Stomach (tissue), 9 donors: ENCODE results near the gene ADGRL3. TPM values are rescaled to one million over a fixed set of nuclear protein-coding genes. Genes with fewer than 3 reads are reported as not detected.

Experiments
- DNase-seq, 2 donors: peaks; one replicate each; pipeline versions ENCODE4 v3.0.0 to v3.0.0-alpha.2; 2013 to 2019
- H3K27ac ChIP-seq, 5 donors: fragments of 200-600 bp in 4 of 5; sonication (generic) in 4 of 5; one replicate each; pipeline ENCODE4 v1.5.1; 2013 to 2019; ENCODE audit warnings: mild to moderate bottlenecking in 1 of 5, moderate library complexity in 1 of 5
- H3K27me3 ChIP-seq, 3 donors: fragments of 200-600 bp; sonication (generic); one replicate each; pipeline ENCODE4 v1.5.1; 2017 to 2019; ENCODE audit warnings: mixed run types in 1 of 3
- H3K36me3 ChIP-seq, 4 donors: fragments of 200-600 bp; sonication (generic); 1 replicate in 3 of 4; 2 replicates in 1 of 4; pipeline ENCODE4 v1.5.1; 2016 to 2019
- H3K4me1 ChIP-seq, 4 donors: fragments of 200-600 bp; sonication (generic); one replicate each; pipeline ENCODE4 v1.5.1; 2016 to 2019
- H3K4me3 ChIP-seq, 4 donors: fragments of 200-600 bp; sonication (generic) in 3 of 4; one replicate each; pipeline ENCODE4 v1.5.1; 2016 to 2019; ENCODE audit warnings: mild to moderate bottlenecking in 1 of 4
- H3K9me3 ChIP-seq, 4 donors: fragments of 200-600 bp; sonication (generic); one replicate each; pipeline ENCODE4 v1.5.1; 2016 to 2019
- EP300 ChIP-seq: sonication (generic); formaldehyde crosslinking; IDR thresholded peaks from one replicate; pipeline ENCODE4 v1.6.1; 2017; ENCODE audit warnings: antibody characterized with exemption
- POLR2A ChIP-seq, 4 donors: fragments of 450-650 bp; IDR thresholded peaks; one replicate each; pipeline ENCODE4 v1.6.1; 2016; ENCODE audit warnings: antibody characterized with exemption in 4 of 4, control low read depth in 2 of 4, mild to moderate bottlenecking in 1 of 4, moderate library complexity in 1 of 4
- POLR2AphosphoS5 ChIP-seq, 3 donors: sonication (generic); formaldehyde crosslinking; IDR thresholded peaks; one replicate each; pipeline ENCODE4 v1.6.1; 2016; ENCODE audit warnings: antibody characterized with exemption in 3 of 3
- WGBS, 5 donors: extraction: QIAGEN DNeasy Blood & Tissue Kit in 3 of 5; methylation state at CpG; one replicate each; pipeline versions ENCODE4 v1.1.5 to v1.1.7; 2013 to 2018; 5-methylcytosine and 5-hydroxymethylcytosine counted together
- intact Hi-C: fragments of 100-400 bp; cut with DNase I; formaldehyde crosslinking; loops from one replicate; pipeline ENCODE4 v1.15.1; 2023; ENCODE audit warnings: low total_unique reads
- polyA plus RNA-seq, 3 donors: library from polyadenylated mRNA; stranded (reverse); fragments of 200-250 nt; gene quantifications; one replicate each; pipeline ENCODE4 v1.2.3, GENCODE V29; 2013
- total RNA-seq, 5 donors: library from RNA; depleted of rRNA; stranded (reverse); fragments of >200 nt; gene quantifications; one replicate each; pipeline versions ENCODE4 v1.1.0 to v1.2.3, GENCODE V29; 2014 to 2016
- TF ChIP-seq, protein P1 (sequence below), 7 experiments: fragments of 450-650 bp in 4 of 7; fragments of 200-600 bp in 3 of 7; sonication (generic) in 3 of 7; IDR thresholded peaks; one replicate each; pipeline ENCODE4 v1.5.1; 2016 to 2019; ENCODE audit warnings: antibody characterized with exemption in 7 of 7, control low read depth in 2 of 7, mild to moderate bottlenecking in 1 of 7
- donor health status: healthy with polysubstance abuse.
- donor health status: Bipolar disorder and iron deficiency.
- donor health status: healthy.

The ADGRL3 gene
- total and polyA plus RNA-seq, 8 donors: 0.48 to 109 (median 3.9) TPM

DNA sequence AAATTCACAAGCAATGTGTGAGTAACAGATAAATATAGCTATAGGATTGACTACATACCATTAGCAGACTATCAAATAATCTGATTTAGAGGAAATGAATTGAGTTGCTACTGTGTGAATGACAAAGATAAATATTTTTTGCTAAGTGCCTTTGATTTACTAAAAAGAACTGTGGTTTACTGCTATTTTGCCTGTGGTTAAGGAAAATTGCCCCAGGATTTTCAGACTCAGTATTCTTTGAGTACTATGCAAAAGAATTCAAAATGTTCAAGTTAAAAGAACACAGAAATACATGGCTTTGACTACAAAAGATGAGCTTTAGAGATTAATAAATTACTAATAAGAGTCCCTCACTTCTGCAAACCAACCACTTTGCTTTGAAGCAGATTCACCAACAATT is 853.8 kb downstream of the ADGRL3 start:
- DNase-seq: no peak
- Histone ChIP-seq H3K27ac (no peak overlapping the region), H3K4me3 (no peak overlapping the region), H3K9me3 (no peaks in the 10 kb centered on the region), H3K36me3 (no peaks in the 10 kb centered on the region), H3K27me3 (no peaks in the 10 kb centered on the region), H3K4me1 (no peaks in the 10 kb centered on the region)
- TF ChIP-seq EP300 (no peak), POLR2AphosphoS5 (IDR thresholded peaks at IDR 0.05) (no peak), POLR2A (IDR thresholded peaks at IDR 0.05) (no peak)
- TF ChIP-seq, protein P1, sequence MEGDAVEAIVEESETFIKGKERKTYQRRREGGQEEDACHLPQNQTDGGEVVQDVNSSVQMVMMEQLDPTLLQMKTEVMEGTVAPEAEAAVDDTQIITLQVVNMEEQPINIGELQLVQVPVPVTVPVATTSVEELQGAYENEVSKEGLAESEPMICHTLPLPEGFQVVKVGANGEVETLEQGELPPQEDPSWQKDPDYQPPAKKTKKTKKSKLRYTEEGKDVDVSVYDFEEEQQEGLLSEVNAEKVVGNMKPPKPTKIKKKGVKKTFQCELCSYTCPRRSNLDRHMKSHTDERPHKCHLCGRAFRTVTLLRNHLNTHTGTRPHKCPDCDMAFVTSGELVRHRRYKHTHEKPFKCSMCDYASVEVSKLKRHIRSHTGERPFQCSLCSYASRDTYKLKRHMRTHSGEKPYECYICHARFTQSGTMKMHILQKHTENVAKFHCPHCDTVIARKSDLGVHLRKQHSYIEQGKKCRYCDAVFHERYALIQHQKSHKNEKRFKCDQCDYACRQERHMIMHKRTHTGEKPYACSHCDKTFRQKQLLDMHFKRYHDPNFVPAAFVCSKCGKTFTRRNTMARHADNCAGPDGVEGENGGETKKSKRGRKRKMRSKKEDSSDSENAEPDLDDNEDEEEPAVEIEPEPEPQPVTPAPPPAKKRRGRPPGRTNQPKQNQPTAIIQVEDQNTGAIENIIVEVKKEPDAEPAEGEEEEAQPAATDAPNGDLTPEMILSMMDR (IDR thresholded peaks at IDR 0.05): no peak
- intact Hi-C loops: no loop called here

DNA sequence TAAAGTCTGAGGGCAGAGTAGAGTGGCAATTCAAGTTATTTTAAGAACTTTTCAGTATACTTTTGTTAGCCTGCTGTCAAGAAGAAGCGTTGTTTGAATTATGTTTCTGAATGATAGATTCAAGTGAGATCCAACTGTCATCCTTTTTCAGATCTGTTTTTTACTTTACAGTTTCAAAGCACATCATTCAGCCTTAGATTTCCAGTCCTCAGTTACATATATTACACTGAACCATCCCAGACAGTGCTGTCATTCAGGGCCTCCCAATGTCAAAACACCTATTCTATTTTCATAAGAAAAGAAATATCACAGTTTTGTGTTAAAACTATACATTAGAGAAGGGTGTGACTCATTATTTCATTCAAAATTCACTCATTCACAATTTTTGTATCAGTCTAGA is 856.9 kb downstream of the ADGRL3 start:
- H3K4me3 ChIP-seq: no peak overlapping the region
- no peak overlapping the region for H3K27ac ChIP-seq
- no peaks in the 10 kb centered on the region for H3K9me3 ChIP-seq
- H3K4me1 ChIP-seq: no peaks in the 10 kb centered on the region
- WGBS, 5 donors: 80 to 96% (median 91%) methylated on average over 1 of the region's 1 CpG
- DNase-seq: no peak
- intact Hi-C loops: no loop called here
- no peak for TF ChIP-seq POLR2A (IDR thresholded peaks at IDR 0.05)
- no peak for TF ChIP-seq POLR2AphosphoS5 (IDR thresholded peaks at IDR 0.05)
- TF ChIP-seq, protein P1 (IDR thresholded peaks at IDR 0.05): no peak
- TF ChIP-seq EP300: no peak
- no peaks in the 10 kb centered on the region for H3K36me3 ChIP-seq
- H3K27me3 ChIP-seq: no peaks in the 10 kb centered on the region

DNA sequence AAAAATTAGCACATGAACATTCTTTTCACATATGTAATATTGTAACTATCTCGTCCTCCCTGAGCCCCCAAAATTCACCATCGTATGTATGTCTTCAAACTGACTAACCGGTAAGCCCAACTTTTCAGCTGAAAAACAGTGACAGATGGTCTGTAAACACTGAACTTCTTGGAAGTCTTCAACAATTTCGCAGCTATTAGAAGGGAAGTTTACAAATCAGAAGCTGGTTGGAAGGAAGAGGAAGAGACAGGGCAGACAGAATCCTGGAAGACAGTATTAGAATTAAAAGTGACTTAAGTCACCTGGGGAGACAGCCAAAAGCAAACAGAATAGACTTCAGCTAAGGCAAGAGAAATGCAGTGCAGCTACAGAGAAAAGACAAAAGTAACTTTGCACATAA is 858.4 kb downstream of the ADGRL3 start:
- intact Hi-C loops: no loop called here
- Histone ChIP-seq H3K4me3 (no peak overlapping the region), H3K4me1 (no peaks in the 10 kb centered on the region), H3K36me3 (no peaks in the 10 kb centered on the region), H3K27ac (no peak overlapping the region), H3K9me3 (no peaks in the 10 kb centered on the region), H3K27me3 (no peaks in the 10 kb centered on the region)
- no peak for TF ChIP-seq POLR2A (IDR thresholded peaks at IDR 0.05)
- 32 to 41% (median 35%) methylated on average over 4 of the region's 4 CpGs for WGBS, 5 donors
- DNase-seq: peak in 1 of 2 donors; percentile 40

DNA sequence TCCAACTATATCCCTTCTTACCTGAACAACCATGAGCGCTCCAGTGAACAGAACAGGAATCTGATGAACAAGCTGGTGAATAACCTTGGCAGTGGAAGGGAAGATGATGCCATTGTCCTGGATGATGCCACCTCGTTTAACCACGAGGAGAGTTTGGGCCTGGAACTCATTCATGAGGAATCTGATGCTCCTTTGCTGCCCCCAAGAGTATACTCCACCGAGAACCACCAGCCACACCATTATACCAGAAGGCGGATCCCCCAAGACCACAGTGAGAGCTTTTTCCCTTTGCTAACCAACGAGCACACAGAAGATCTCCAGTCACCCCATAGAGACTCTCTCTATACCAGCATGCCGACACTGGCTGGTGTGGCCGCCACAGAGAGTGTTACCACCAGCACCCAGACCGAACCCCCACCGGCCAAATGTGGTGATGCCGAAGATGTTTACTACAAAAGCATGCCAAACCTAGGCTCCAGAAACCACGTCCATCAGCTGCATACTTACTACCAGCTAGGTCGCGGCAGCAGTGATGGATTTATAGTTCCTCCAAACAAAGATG is 870.2 kb downstream of the ADGRL3 start:
- intact Hi-C loops: no loop called here
- DNase-seq: no peak
- Histone ChIP-seq H3K36me3 (no peaks in the 10 kb centered on the region), H3K4me1 (no peaks in the 10 kb centered on the region), H3K4me3 (no peak overlapping the region), H3K9me3 (no peaks in the 10 kb centered on the region), H3K27me3 (no peaks in the 10 kb centered on the region), H3K27ac (no peak overlapping the region)
- 86 to 91% (median 90%) methylated on average over 14 of the region's 14 CpGs for WGBS, 5 donors
- TF ChIP-seq, protein P1 (IDR thresholded peaks at IDR 0.05): no peak
- TF ChIP-seq EP300: no peak
- no peak for TF ChIP-seq POLR2AphosphoS5 (IDR thresholded peaks at IDR 0.05)
- TF ChIP-seq POLR2A (IDR thresholded peaks at IDR 0.05): no peak

DNA sequence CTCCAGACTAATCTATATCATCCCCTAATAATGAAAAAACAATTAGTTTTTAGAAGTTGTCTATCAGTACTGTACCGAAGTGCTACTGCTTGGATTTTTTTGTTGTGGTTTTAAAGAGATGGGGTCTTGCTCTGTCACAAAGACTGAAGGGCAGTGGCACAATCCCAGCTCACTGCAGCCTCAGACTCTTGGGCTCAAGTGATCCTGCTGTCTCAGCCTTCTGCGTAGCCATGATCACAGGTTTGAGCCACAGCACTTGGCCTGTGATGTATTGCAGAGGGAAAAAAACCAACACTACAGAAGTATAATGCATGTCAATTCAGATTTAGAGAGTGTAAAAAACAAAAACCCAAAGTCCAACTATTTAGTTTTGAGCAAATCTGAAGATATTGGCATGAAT is 875.0 kb downstream of the ADGRL3 start:
- H3K27me3 ChIP-seq: no peaks in the 10 kb centered on the region
- H3K4me1 ChIP-seq: no peaks in the 10 kb centered on the region
- no peak for TF ChIP-seq POLR2AphosphoS5 (IDR thresholded peaks at IDR 0.05)
- no peak for TF ChIP-seq POLR2A (IDR thresholded peaks at IDR 0.05)
- TF ChIP-seq, protein P1 (IDR thresholded peaks at IDR 0.05): no peak
- TF ChIP-seq EP300: no peak
- DNase-seq: no peak
- intact Hi-C loops: no loop called here
- no peak overlapping the region for H3K4me3 ChIP-seq
- 75 to 81% (median 78%) methylated on average over 2 of the region's 2 CpGs for WGBS, 5 donors
- H3K36me3 ChIP-seq: no peaks in the 10 kb centered on the region
- H3K27ac ChIP-seq: no peak overlapping the region
- no peaks in the 10 kb centered on the region for H3K9me3 ChIP-seq
